ENCODE data around the gene HCST.
"Not testable (repeated sequence)": the region's sequence is repeated elsewhere in the genome, so short reads cannot be mapped to it uniquely, and the experiment has no call there.

The HCST gene

GRCh38 chr19:35907377-35907745 is 5.0 kb downstream of the HCST start:
- no peak for DNase-seq

GRCh38 chr19:35908010-35908441 is 5.7 kb downstream of the HCST start, which contains the start of gene TYROBP:
Gene TYROBP, minus strand, starts transcription at chr19:35908295. Its CDS starts 67 bp downstream, at chr19:35908228.
- no peak for DNase-seq

GRCh38 chr19:35908973-35909683 is 6.8 kb downstream of the HCST start:
- no peak for DNase-seq

GRCh38 chr19:35909684-35910035 is 7.3 kb downstream of the HCST start:
- DNase-seq = no peak

GRCh38 chr19:35910355-35910754 is 8.0 kb downstream of the HCST start:
- DNase-seq = not testable (repeated sequence)

- DNase-seq = no peak
Observed at GRCh38 chr19:35911173-35911572, 8.8 kb downstream of the HCST start.

- no peak for DNase-seq
Observed at GRCh38 chr19:35911790-35912189, 9.5 kb downstream of the HCST start.

GRCh38 chr19:35913589-35913988 is 11.3 kb downstream of the HCST start:
- no peak for DNase-seq

GRCh38 chr19:35915443-35915842 is 13.1 kb downstream of the HCST start:
- no peak for DNase-seq

GRCh38 chr19:35919306-35919705 is 17.0 kb downstream of the HCST start:
- DNase-seq = no peak

GRCh38 chr19:35921012-35921411 is 18.7 kb downstream of the HCST start:
- no peak for DNase-seq

- no peak for DNase-seq
Observed at GRCh38 chr19:35925501-35925900, 23.2 kb downstream of the HCST start.

GRCh38 chr19:35928507-35928906 is 26.2 kb downstream of the HCST start:
- DNase-seq = no peak

GRCh38 chr19:35929876-35930275 is 27.5 kb downstream of the HCST start:
- DNase-seq = no peak

GRCh38 chr19:35931161-35931873 is 29.0 kb downstream of the HCST start:
- DNase-seq = peak; percentile 98 to 100

GRCh38 chr19:35931874-35932202 is 29.5 kb downstream of the HCST start:
- no peak for DNase-seq

GRCh38 chr19:35932291-35932936 is 30.1 kb downstream of the HCST start:
- no peak for DNase-seq

GRCh38 chr19:35935911-35936737 is 33.8 kb downstream of the HCST start, which contains the start of gene LRFN3:
Gene LRFN3, plus strand, starts transcription at chr19:35936374. Its CDS starts 3,052 bp downstream, at chr19:35939426.
- peak; percentile 63 to 87 for DNase-seq

GRCh38 chr19:35936738-35937268 is 34.5 kb downstream of the HCST start:
- no peak for DNase-seq

- no peak for DNase-seq
Observed at GRCh38 chr19:35937345-35938281, 35.3 kb downstream of the HCST start.

All from NCI-H187 (cell line).